Activated CD8-positive, alpha-beta memory T cell treated with anti-CD3 and anti-CD28 coated beads, Interleukin-2, amount 50 U/mL, for 24 hours (primary cell): ENCODE data around the gene IFNL3.
"Not testable (repeated sequence)": the region's sequence is repeated elsewhere in the genome, so short reads cannot be mapped to it uniquely, and the experiment has no call there.

Experiments
- DNase-seq: peaks from one replicate; pipeline ENCODE4 v3.0.0-alpha.2; 2020; ENCODE audit errors: extremely low read depth

Gene IFNL3

DNA sequence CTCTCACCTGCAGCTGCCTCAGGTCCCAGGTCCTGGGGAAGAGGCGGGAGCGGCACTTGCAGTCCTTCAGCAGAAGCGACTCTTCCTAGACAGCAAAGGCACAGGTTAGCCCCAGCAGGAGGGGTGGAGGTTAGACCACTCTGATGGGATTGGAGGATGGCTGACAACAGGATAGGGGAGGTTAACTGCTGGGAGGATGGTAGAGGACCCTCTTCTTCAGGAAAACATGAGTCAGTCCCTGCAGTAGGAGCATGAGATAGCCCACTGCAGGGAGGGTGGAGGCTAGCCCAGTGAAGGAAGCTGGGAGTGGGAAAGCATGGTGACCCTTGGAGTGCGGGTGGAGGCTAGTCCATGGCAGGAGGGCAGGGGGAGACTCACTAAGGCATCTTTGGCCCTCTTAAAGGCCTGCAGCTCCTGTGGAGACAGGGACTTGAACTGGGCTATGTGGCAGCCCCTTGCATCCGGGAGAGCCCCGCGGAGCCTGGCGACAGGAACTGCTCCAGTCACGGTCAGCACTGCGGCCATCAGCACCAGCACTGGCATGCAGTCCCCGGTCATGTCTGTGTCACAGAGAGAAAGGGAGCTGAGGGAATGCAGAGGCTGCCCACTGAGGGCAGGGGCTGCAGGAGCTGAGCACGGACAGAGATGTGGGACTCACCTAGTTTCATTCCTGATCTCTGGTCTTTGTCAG is at the start of gene IFNL3:
Gene IFNL3, minus strand, starts transcription at position 597 of the 691 bp plus-strand sequence. Its CDS starts 39 bp downstream, at position 558.
- not testable (repeated sequence) for DNase-seq

DNA sequence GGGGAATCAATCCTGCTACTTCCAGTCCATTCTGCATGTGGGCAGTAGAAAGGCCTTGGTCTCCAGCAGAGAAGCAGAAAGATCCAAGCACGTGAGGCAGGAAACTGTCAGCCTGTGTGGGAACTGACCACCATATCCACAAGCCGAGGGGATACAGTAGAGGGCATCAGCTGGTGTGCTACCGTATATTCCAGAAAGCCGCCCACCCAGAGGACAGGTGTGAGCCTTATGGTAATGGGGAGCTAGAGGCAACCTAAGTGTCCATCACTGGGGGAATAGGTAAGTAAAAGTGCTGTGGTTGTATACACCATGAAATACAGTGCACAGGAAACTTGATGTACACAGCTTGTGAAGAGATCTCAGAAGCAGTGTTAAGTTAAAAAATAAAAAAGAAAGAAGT is 48.6 kb upstream of the IFNL3 start:
- no peak for DNase-seq

DNA sequence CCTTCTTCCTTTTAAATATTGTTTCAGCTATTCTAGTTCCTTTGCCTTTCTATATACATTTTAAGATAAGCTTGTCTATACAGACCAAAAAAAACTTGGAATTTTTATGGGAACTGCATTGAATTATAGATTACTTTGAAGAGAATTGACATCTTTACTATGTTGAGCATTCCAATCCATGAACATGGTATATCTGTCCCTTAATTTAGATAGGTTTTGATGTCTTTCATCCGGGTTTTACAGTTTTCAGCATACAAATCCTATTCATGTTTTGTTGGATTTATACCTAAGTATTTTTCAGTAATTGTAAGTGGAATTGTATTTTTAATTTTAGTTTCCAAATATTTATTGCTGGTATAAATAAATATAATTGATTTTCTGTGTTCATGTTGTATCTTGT is 39.2 kb upstream of the IFNL3 start:
- no peak for DNase-seq

DNA sequence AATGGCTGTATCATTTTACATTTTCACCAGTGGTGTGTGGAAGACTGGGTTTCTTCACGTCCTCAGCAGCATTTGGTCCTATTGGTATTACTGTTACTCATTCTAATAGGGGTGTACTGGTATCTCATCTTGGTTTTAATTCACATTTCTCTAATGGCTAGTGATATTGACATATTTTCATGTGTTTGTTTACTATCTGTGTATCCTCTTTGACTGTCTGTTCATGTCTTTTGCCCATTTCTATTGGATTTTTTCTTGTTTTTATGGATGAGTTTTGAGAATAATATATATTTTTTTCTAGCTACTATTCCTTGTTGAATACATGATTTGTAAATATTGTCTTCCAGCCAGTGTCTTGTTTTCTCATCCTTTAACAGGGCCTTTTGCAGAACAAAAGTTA is 37.2 kb upstream of the IFNL3 start:
- no peak for DNase-seq

DNA sequence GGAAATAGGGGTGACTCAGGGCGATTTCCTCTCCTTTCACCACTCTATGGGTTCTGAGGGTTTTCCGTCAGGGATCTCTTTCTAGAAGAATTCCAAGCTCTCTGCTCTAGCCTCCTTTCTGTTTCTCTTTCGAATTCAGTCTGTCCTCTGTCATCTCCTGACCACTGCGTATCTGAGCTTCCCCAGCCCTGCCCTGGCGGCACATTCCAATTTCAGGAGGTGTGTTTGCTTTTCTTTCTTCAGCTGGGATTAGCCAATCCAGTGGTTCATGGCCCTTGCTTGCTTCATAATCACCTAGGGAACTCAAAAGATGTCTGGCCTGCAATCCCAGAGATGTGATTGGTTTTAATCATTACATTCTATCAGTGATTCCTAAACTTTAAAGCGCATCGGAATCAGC is 32.8 kb upstream of the IFNL3 start:
- DNase-seq = no peak

DNA sequence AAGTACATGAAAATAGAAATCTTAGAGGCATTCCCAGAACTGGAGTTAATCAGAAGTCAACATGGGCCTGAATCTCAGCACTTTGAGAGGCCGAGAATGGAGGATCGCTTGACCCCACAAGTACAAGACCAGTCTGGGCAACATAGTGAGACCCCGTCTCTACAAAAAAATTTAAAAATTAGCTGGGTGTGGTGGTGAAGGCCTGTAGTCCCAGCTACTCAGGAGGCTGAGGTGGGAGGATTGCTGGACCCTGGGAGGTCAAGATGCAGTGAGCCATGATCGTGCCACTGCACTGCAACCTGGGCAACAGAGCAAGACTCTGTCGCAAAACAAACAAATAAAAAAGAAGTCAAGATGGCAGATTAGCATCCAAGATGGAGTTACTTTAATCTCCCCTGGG is 31.9 kb upstream of the IFNL3 start:
- no peak for DNase-seq

DNA sequence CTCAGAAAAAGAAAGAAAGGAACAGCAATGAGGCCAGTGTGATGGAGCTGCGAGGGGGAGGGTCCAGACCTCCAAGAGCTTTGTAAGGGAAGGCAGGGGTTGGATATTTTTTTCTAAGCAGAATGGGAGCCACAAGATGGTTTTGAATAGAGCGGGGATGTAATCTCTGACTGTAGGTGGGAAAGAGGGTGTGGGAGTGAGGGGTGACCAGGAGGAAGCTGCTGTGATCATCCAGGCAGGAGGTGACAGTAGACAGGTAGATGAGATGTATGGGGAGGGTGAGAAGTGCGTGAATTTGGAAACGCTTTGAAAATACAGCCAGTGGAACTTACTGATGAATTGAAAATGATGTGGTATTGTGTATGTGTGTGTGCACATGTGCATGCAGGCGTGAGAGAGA is 30.8 kb upstream of the IFNL3 start:
- DNase-seq = no peak

DNA sequence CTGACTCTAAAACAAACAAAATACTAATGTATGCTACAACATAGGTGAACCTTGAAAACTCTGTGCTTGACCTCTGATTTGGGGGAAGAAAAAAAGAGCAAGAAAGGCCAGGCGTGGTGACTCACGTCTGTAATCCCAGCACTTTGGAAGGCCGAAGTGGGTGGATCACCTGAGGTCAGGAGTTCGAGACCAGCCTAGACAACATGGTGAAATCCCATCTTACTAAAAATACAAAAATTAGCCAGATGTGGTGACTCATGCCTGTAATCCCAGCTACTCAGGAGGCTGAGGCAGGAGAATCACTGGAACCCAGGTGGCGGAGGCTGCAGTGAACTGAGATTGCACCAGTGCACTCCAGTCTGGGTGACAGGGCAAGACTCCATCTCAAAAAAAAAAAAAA is 29.1 kb upstream of the IFNL3 start:
- not testable (repeated sequence) for DNase-seq

DNA sequence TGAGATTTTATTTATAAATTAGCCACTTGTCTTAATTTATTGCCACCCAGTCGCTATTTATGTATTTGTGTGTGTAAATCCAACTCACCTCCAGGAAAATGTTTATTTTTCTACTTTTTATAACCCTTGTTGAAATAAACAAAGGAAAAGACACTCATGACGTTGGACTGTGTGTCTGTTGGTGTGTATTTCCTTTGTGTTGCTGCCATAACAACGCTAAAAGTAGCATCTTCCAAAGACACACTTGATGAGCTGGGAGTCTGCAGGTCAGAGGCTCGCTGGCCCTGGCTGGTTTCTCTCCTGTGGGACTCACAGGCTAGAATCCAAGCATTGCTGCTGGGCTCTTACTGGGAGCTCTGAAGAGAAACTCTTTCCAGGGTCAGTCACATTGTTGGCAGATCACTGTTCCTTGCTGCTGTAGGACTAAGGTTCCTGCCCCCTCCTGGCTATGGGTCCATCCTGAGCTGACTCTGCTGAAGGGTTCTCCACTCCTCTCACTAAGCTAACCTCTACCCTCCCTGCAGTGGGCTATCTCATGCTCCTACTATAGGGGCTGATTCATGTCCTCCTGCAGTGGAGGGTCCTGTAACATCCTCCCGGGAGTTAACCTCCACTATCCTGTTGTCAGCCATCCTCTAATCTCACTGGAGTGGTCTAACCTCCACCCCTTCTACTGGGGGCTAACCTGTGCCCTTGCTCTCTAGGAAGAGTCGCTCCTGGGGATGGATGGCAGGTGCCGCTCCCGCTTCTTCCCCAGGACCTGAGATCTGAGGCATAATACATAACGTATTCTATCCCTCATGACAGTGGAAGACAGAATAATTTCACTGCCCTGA is 25.4 kb upstream of the IFNL3 start:
- no peak for DNase-seq

DNA sequence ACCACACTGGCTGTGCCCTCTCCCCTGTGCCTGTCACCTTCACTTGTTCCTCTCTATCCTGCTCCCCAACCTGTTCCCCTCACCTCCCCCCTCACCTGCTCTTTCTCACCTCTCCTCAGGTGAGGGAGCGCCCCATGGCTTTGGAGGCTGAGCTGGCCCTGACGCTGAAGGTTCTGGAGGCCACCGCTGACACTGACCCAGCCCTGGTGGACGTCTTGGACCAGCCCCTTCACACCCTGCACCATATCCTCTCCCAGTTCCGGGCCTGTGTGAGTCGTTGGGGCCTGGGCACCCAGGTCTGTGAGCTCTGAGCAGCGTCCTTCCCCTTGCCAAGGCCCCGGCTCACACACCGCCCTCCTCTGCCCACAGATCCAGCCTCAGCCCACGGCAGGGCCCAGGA is 24.6 kb upstream of the IFNL3 start:
- DNase-seq = not testable (repeated sequence)

- not testable (repeated sequence) for DNase-seq
Measured at GRCh38 chr19:39268531-39269223, 23.9 kb upstream of the IFNL3 start.

DNA sequence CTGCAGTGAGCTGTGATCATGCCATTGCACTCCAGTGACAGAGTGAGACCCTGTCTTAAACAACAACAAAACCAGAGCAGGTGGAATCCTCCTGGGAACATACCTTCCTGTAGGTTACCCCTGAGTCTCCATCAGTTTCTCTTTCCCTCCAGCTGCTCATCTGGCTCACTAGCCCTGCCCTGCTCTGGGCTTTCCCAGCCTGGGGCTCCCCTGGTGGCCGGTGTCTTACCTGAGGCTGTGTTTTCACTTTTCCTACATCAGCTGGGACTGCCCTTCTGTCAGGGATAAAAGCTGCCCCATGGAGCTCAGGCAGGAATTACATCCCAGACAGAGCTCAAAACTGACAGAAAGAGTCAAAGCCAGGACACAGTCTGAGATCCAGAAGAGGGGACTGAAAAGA is 23.3 kb upstream of the IFNL3 start, which contains the start of gene IFNL2:
Gene IFNL2, plus strand, starts transcription at position 312 of the 400 bp plus-strand sequence. CDS start 173 bp downstream, outside the sequence.
- DNase-seq = not testable (repeated sequence)

GRCh38 chr19:39265321-39265916 is 20.6 kb upstream of the IFNL3 start:
- no peak for DNase-seq

DNA sequence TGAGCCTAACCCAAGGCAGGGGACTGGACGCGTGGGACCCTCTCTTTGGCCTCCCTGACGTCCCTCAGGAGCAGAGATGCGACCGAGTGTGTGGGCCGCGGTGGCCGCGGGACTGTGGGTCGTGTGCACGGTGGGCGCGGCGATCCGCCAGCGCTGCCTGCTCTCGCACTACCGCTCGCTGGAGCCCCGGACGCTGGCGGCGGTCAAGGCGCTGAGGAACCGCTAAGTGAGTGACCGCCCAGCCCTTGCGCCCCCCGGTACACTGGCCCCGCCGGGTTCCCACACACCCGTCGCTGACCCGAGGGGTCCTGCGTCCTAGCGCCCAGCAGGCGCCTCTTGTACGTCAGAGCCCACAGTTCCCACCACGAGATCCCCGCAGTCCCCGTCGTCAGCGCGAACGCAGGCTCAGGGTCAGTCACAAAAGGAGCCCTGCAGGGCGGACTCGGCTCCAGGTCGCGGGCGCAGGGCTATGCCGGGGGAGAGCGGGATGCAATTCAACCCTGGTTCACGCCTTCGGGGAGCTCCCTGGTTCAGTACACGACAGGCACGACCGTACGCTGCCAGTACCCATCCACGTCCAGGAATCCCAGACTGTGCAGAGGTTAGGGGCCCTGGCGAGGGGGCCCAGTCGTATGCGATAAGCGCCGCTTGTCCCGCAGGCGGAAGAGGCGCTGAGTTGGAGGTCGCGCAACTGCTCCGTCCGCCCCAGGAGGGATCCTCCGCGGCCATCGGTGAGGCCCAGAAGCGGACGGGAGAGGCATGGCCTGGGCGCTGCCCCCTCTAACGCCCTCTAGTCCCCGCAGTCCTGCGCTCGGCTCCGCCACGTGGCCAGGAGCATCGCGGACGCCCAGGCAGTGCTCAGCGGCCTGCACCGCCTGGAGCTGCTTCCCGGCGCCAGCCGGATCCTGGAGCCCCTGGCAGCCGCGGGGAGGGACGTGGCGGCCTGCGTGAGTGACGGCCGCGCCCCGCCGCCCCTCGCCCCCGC is 19.8 kb upstream of the IFNL3 start:
- DNase-seq = no peak

DNA sequence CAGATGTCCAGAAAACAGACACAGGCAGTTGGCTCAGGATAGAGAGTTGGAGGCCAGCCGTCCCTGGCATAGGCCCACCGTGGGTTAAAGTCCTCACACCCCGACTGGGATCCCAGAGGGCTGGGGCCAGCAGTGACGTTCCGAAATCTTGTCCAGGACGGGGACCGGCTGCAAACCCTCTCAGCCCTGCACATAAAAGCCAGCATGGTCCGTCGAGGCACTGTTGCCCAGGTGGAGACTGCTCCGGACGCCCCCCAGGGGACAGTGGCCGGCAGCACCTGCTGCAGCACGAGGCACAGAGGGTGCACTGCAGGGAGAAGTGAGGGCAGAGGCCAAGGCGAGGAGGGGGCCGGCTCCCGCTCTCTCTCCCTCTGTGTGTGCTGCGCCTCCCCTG is 19.1 kb upstream of the IFNL3 start:
- DNase-seq = no peak

DNA sequence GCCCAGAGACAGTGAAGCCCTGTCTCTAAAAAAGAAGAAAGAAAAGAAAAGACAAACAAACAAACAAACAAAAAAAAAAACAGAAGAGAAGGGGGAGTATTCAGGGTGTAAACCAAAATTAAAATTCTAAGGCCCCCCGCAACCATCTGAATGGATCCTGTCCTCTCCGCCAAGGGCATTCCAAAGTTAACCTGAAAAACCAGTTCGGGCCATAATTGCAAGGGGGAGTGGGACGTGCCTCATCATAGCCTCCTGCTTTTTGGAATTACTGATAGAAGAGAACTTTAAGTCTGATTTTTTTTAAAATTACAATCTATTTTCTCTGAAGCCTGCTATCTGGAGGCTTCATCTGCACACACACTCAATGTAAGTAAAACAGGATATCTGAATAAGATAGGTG is 17.7 kb upstream of the IFNL3 start:
- no peak for DNase-seq

GRCh38 chr19:39261704-39262103 is 16.9 kb upstream of the IFNL3 start:
- no peak for DNase-seq

- no peak for DNase-seq
Measured at GRCh38 chr19:39257227-39257626, 12.4 kb upstream of the IFNL3 start.

GRCh38 chr19:39254531-39255345 is 9.9 kb upstream of the IFNL3 start:
- DNase-seq = no peak
